ENCODE data around the gene ABLIM3.
"Not testable (repeated sequence)": the region's sequence is repeated elsewhere in the genome, so short reads cannot be mapped to it uniquely, and the experiment has no call there.

ABLIM3 gene

DNA sequence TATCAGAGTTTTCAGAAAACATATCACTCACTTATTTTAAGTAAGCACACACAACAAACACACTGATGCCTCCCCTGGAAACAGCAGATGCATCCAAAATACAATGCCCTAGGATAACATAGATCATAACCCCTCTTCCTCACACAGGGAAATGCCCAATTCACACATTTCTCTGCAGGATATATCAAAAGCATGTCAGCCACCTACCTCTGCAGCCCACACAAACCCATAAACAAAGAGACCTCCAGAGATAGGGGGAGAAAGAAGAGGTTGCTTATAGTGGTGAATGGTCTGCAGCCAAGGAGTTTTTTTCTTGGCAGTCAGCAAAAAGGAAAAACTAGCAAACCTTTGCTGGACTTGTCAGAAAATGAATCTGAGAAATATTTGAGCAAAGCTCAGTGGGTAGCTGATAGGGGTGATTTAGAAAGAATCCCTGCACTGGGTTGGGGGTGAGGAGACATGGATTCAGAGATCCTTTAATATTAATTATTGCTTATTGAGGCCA, 36.1 kb downstream of the ABLIM3 start:
- Mint-ChIP-seq H3K9me3 (no peaks in the 10 kb centered on the region), H3K27ac (no peak overlapping the region), H3K4me3 (no peak overlapping the region), H3K27me3 (peaks cover 5% of the 10 kb centered on the region), H3K4me1 (peaks cover 13% of the 10 kb centered on the region), H3K36me3 (ENCODE audit: low read depth) (no peaks in the 10 kb centered on the region)
- DNase-seq (no peak), ATAC-seq (no peak)

DNA sequence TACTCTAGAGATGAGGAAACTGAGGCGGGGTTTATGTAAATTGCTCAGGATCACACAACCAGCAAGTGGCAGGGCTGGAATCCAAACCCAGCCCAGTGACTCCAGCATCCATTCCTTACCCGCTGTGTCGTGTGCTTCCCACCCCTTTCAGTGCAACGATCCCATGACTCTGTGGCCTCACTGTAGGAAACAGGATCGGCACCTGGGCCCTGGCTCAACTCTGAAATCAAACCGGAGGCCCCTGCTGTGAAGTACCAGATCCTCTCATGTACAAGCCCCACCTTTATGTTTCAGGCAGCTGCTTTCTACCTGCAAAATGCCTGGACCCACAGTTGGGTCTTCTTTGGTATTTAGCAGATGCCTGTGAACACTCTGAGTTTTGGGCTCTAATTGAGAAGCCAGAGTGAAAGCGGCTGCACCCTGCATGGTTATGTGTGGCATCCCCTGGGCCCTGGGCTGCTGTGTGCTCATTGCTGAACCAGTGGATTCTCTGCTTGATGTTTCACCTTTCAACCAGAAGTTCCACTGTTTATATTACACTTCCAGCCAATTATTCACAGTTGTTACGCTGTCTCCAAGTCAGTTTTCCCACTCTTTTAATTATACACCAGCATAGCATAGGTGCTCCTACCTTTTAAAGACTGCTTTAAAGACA, 36.7 kb downstream of the ABLIM3 start:
- Mint-ChIP-seq H3K4me3 (no peak overlapping the region), H3K4me1 (peaks cover 10% of the 10 kb centered on the region)
- no peak for ATAC-seq

DNA sequence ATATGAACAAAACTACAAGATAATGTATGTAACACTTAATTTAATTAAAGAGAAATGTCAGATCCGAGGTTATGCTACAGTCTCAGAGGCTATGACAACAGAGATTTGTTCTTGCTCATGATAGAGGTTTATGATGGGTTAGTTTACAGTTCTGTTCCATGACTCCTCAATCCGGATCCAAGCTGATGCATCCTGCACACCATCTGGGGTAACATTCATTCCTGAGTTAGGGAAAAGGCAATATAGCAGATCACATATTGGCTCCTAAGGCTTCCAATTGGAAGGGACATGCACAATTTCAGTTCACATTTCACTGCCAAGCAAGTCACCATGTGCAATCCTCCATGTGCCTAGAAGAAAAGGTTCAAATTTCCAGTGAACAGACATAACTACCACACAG, 40.4 kb downstream of the ABLIM3 start:
- Mint-ChIP-seq H3K9me3 (no peaks in the 10 kb centered on the region), H3K36me3 (ENCODE audit: low read depth) (no peaks in the 10 kb centered on the region), H3K4me3 (no peak overlapping the region), H3K27ac (no peak overlapping the region), H3K4me1 (peaks cover 8% of the 10 kb centered on the region), H3K27me3 (peaks cover 16% of the 10 kb centered on the region)
- ATAC-seq (no peak), DNase-seq (no peak)

More for the DNA sequence above, 36.7 kb downstream of the ABLIM3 start:
- H3K27ac Mint-ChIP-seq: no peak overlapping the region
- peaks cover 5% of the 10 kb centered on the region for H3K27me3 Mint-ChIP-seq
- no peak for DNase-seq
- no peaks in the 10 kb centered on the region for H3K36me3 Mint-ChIP-seq (ENCODE audit: low read depth)
- H3K9me3 Mint-ChIP-seq: no peaks in the 10 kb centered on the region

DNA sequence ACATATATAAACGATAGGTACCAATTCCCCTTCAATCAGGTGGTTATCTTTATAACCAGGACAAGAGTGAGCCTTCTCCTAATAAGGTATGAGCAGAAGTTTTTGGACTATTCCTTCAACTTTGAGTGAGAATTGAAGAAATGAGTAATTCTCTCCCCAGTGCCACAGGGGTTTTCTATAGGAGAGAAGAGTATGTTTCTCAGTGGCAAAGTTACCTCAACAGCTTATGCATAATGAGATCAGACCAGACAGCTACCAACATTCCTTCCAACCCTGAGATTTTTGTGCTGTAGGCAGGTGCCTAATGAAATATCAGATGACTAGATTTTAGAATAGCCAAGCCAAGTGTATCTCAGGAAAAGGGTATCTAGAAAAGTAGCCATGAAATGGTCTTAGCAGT, 40.9 kb downstream of the ABLIM3 start:
- no peaks in the 10 kb centered on the region for H3K9me3 Mint-ChIP-seq
- peak; percentile 69 for ATAC-seq

DNA sequence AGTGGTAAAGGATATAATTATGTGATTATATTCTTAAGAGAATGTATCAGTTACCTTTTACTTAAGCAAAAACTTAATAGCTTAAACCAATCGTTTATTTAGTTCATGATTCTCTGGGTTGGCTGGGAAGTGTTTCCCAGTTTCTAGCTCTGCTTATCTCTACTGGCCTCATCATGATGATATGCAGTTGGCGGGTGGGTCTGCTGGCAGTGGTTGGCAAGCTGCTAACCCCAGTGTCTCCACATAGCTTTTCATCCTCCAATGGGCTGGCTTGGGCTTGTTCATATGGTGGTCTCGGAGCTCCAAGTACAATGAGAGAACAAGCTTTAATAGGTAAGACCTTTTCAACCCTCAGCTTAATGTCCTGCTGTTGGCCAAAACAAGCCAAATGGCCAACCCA, 43.8 kb downstream of the ABLIM3 start:
- H3K4me1 Mint-ChIP-seq: peaks cover 8% of the 10 kb centered on the region
- ATAC-seq: no peak
- H3K4me3 Mint-ChIP-seq: no peak overlapping the region
- no peak for DNase-seq
- peaks cover 13% of the 10 kb centered on the region for H3K27me3 Mint-ChIP-seq
- H3K27ac Mint-ChIP-seq: no peak overlapping the region
- no peaks in the 10 kb centered on the region for H3K36me3 Mint-ChIP-seq (ENCODE audit: low read depth)
- H3K9me3 Mint-ChIP-seq: no peaks in the 10 kb centered on the region

More for the DNA sequence above, 40.9 kb downstream of the ABLIM3 start:
- Mint-ChIP-seq H3K36me3 (ENCODE audit: low read depth) (no peaks in the 10 kb centered on the region), H3K27me3 (peaks cover 18% of the 10 kb centered on the region), H3K4me3 (no peak overlapping the region), H3K27ac (no peak overlapping the region), H3K4me1 (peaks cover 8% of the 10 kb centered on the region)
- DNase-seq: no peak

DNA sequence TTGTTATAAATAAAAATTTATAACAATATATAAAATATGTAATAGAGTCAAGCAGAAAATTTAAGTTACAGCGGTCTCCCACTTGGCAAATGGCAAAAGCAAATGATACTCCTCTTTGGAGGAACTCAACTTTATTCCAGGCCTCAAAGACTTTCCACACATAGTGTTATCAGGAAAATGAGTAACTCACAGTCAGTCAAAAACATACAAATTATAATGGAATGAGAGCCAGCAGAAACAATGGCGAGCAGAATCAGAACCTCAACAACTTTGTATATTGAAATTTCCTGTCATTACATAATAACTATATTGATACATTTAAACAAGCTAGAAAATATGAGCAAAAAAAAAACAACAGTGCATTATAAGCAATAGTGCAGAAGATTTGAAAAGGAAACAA, 45.2 kb downstream of the ABLIM3 start:
- ATAC-seq: no peak
- H3K27ac Mint-ChIP-seq: no peak overlapping the region
- DNase-seq: no peak
- peaks cover 13% of the 10 kb centered on the region for H3K27me3 Mint-ChIP-seq
- peaks cover 8% of the 10 kb centered on the region for H3K4me1 Mint-ChIP-seq
- no peaks in the 10 kb centered on the region for H3K36me3 Mint-ChIP-seq (ENCODE audit: low read depth)
- no peaks in the 10 kb centered on the region for H3K9me3 Mint-ChIP-seq
- no peak overlapping the region for H3K4me3 Mint-ChIP-seq

DNA sequence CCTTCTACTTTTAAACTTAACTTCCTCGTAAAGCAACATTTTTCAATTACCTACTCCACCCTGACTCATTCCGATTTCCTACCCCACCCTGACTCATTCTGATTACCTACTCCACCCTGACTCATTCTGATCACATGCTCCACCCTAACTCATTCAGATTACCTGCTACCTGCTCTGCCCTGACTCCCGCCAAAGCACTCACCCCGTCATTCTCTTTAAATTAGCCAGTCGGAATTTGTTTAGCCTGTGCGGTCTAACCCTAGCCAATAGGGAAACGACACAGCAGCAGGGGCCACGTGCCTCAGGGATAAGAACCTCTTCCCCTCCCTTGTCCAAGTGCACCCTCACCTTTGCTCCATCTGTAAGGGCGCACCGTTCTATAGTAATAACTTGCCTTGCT, 46.3 kb downstream of the ABLIM3 start:
- H3K4me1 Mint-ChIP-seq; H3K36me3 Mint-ChIP-seq (ENCODE audit: low read depth); DNase-seq; H3K27ac Mint-ChIP-seq; ATAC-seq; H3K9me3 Mint-ChIP-seq; H3K4me3 Mint-ChIP-seq: not testable (repeated sequence)
- peaks cover 13% of the 10 kb centered on the region for H3K27me3 Mint-ChIP-seq

DNA sequence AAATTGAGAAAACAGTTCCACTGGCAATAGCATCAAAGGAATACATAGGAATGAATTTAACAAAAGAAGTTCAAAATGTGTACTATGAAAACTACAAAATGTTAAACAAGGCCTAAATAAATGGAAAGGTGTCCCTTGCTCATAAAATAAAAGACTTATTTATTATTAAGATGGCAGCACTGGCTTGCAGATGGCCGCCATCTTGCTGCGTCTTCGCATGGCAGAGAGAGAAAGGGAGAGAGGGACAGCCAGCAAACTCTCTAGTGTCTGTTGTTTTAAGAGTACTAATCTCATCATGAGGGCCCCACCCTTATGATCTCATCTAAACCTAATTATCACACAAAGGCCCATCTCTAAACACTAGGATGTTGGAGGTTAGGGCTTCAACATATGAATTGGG, 47.1 kb downstream of the ABLIM3 start:
- DNase-seq (no peak), ATAC-seq (no peak)
- Mint-ChIP-seq H3K36me3 (ENCODE audit: low read depth) (no peaks in the 10 kb centered on the region), H3K27me3 (peaks cover 13% of the 10 kb centered on the region), H3K27ac (no peak overlapping the region), H3K4me1 (no peaks in the 10 kb centered on the region), H3K4me3 (no peak overlapping the region), H3K9me3 (no peaks in the 10 kb centered on the region)

DNA sequence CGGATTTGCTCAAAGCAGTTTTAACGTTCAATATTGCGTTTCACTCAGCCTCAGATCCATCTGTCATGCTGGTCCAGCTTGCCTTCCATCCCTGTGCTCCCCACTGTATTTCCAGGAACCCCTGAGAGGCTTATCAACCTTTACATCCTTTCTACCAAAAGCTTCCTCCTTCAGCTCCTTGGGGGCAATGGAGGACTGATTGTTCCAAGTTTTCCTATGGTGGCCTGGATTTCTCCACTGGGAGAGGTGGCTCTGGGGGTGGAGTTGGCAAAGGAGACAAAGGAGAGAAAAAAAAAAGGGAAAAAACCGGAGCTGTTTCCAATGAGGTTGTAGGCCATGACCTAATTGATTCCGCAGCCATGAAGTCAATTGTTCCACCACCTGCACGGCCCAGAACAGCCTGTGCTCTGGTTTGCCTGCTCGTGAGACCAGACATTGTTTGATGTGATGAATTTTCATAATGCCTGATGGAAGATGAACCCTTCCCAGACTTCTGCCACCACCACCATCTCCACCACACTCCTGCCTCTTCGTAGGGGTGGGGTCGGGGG, 54.1 kb downstream of the ABLIM3 start:
- no peak overlapping the region for H3K27ac Mint-ChIP-seq
- no peaks in the 10 kb centered on the region for H3K9me3 Mint-ChIP-seq
- DNase-seq (no peak), ATAC-seq (no peak)
- no peaks in the 10 kb centered on the region for H3K36me3 Mint-ChIP-seq (ENCODE audit: low read depth)
- H3K4me1 Mint-ChIP-seq: no peaks in the 10 kb centered on the region
- H3K4me3 Mint-ChIP-seq: no peak overlapping the region
- H3K27me3 Mint-ChIP-seq: no peaks in the 10 kb centered on the region

DNA sequence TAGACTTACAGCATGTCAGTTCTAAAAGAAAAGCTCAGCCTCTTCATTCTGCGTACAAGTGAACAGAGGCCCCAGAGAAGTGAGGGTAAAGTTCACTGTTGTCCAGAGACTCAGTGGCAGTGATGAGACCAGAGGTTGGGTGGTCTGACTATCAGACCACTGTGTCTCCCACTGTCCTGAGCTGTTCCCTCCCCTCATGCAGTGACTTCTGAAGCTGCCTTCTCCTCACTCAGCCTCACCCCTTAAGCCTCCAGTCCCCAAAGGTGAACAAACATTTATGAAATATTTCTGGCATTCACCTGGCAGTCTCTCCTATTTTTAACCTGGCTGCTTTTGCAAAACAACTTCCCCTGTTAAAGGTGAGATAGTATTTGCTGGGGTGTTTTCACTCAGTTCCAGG, 54.7 kb downstream of the ABLIM3 start:
- no peak overlapping the region for H3K27ac Mint-ChIP-seq
- H3K27me3 Mint-ChIP-seq: no peaks in the 10 kb centered on the region
- H3K4me3 Mint-ChIP-seq: no peak overlapping the region
- no peaks in the 10 kb centered on the region for H3K36me3 Mint-ChIP-seq (ENCODE audit: low read depth)
- no peaks in the 10 kb centered on the region for H3K9me3 Mint-ChIP-seq
- ATAC-seq: no peak
- no peaks in the 10 kb centered on the region for H3K4me1 Mint-ChIP-seq
- DNase-seq: no peak

DNA sequence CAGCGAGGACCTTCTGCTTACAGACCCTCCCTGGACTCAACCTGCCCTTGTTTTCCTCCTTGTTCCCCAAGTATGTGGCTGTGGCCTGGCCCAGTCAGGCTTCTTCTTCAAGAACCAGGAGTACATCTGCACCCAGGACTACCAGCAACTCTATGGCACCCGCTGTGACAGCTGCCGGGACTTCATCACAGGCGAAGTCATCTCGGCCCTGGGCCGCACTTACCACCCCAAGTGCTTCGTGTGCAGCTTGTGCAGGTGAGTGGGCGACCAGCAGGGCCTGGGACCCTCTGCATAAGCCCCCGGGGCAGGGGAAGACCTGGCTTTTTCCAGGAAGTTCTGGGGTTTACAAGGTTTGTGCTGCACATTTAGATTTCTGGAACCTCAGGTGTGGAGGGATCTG, 56.9 kb downstream of the ABLIM3 start:
- no peak for DNase-seq
- H3K27ac Mint-ChIP-seq: no peak overlapping the region
- H3K4me3 Mint-ChIP-seq: no peak overlapping the region
- H3K36me3 Mint-ChIP-seq (ENCODE audit: low read depth): no peaks in the 10 kb centered on the region
- H3K9me3 Mint-ChIP-seq: no peaks in the 10 kb centered on the region
- no peak for ATAC-seq
- no peaks in the 10 kb centered on the region for H3K4me1 Mint-ChIP-seq
- H3K27me3 Mint-ChIP-seq: no peaks in the 10 kb centered on the region

DNA sequence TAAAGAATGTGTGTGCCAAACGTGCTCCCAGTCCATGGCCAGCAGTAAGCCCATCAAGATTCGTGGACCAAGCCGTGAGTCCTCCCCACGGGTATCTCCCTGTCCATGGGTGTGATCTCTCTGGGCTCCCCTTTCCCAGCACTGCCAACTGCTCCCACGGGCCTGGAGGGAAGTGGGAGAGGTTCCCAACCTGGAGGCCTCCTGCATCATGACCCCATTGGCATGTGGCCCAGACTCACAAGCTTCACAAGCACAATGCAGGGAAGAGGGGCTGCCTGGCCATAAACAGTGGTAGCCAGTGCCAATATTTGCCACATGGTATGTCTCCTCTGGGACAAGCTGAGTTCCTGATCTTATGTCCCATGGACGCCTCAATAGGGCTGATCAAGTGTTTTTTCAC, 59.1 kb downstream of the ABLIM3 start:
- Mint-ChIP-seq H3K9me3 (no peaks in the 10 kb centered on the region), H3K27me3 (no peaks in the 10 kb centered on the region), H3K36me3 (ENCODE audit: low read depth) (no peaks in the 10 kb centered on the region), H3K4me1 (no peaks in the 10 kb centered on the region), H3K4me3 (no peak overlapping the region), H3K27ac (no peak overlapping the region)
- DNase-seq: no peak
- no peak for ATAC-seq

DNA sequence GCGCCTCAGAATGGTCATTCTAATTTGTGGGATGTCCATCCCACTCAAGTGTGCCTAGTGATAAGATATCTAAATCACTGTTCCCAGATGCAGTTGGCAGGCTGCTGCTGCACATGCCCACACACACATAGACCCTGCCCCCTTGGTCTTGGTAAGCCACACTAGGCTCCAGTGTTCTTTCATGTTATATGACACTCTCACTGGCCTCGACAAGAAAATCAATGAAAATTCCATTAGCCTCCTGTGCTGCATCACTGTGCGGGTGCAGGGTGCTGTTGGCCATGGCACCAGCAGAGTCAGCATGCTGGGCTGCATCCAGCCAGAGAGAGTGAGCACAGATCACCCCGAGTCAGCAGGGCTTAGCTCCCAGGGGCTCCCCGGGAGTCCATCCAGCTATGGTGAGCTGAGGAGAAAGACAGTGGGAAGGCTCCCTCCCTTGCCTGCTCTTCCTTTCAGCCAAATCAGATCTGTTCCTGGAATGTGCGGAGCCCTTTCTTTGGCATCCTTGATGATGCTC, 59.9 kb downstream of the ABLIM3 start:
- Mint-ChIP-seq H3K4me1 (no peaks in the 10 kb centered on the region), H3K27me3 (no peaks in the 10 kb centered on the region), H3K36me3 (ENCODE audit: low read depth) (no peaks in the 10 kb centered on the region), H3K27ac (no peak overlapping the region), H3K9me3 (no peaks in the 10 kb centered on the region), H3K4me3 (no peak overlapping the region)
- DNase-seq (no peak), ATAC-seq (no peak)

DNA sequence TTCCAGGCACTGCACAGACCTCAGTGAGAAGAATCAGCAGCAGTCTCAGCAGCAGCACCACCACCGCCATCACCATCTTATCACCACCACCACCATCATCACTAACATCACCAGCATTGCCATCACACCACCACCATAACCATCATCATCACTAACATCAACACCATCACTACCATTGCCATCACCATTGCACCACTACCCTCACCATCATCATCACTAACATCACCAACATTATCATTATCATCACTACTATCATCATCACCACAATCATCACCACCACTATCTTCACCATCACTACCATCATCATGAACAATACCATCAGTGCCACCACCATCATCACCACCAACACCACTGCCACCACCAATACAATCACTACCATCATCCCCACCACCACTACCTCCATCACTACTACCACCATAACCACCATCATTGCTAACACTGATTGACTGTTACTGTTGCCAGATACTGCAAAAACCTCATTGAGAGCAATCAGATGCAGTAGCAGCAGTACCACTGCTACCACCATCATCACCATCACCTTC, 61.7 kb downstream of the ABLIM3 start:
- no peaks in the 10 kb centered on the region for H3K9me3 Mint-ChIP-seq
- no peak overlapping the region for H3K27ac Mint-ChIP-seq
- ATAC-seq (no peak), DNase-seq (no peak)
- H3K4me1 Mint-ChIP-seq: no peaks in the 10 kb centered on the region
- no peak overlapping the region for H3K4me3 Mint-ChIP-seq
- no peaks in the 10 kb centered on the region for H3K27me3 Mint-ChIP-seq
- no peaks in the 10 kb centered on the region for H3K36me3 Mint-ChIP-seq (ENCODE audit: low read depth)

DNA sequence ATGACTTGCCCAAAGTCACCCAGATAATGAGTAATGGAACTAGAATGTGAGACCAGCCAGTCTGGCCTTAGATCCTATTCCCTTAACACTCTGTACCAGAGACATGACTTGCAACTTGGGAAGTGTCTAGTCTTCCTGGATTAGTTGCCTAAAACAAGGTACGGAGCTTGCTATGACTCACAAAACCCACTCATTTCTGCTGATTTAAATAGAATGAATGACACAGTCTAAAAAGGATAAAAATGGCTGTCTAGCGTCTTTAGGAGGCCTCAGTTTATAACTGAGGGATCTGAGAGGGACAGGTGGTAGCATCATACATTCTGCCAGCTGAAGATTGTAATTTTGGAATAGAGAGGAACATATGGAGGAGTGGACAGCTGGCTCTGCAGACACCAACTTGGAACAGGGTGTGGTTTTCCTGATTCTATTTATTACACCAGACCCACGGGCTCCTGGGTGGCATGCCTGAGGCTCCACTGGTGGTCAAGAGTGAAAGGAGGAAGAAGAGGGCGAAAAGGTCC, 62.7 kb downstream of the ABLIM3 start:
- no peak overlapping the region for H3K27ac Mint-ChIP-seq
- ATAC-seq: no peak

More for the DNA sequence above, 62.7 kb downstream of the ABLIM3 start:
- no peak for DNase-seq
- Mint-ChIP-seq H3K9me3 (no peaks in the 10 kb centered on the region), H3K36me3 (ENCODE audit: low read depth) (no peaks in the 10 kb centered on the region), H3K27me3 (no peaks in the 10 kb centered on the region), H3K4me3 (no peak overlapping the region), H3K4me1 (no peaks in the 10 kb centered on the region)

Measured in activated naive CD8-positive, alpha-beta T cell treated with anti-CD3 and anti-CD28 coated beads, Interleukin-2, amount 50 U/mL, for 24 hours (primary cell).